Activated CD8-positive, alpha-beta memory T cell treated with anti-CD3 and anti-CD28 coated beads, Interleukin-2, amount 50 U/mL, for 24 hours (primary cell): ENCODE results near the gene UGGT1.
"Not testable (repeated sequence)": the region's sequence is repeated elsewhere in the genome, so short reads cannot be mapped to it uniquely, and the experiment has no call there.

Experiments
- DNase-seq: peaks from one replicate; pipeline ENCODE4 v3.0.0-alpha.2; 2020; ENCODE audit errors: extremely low read depth

UGGT1 gene

DNA sequence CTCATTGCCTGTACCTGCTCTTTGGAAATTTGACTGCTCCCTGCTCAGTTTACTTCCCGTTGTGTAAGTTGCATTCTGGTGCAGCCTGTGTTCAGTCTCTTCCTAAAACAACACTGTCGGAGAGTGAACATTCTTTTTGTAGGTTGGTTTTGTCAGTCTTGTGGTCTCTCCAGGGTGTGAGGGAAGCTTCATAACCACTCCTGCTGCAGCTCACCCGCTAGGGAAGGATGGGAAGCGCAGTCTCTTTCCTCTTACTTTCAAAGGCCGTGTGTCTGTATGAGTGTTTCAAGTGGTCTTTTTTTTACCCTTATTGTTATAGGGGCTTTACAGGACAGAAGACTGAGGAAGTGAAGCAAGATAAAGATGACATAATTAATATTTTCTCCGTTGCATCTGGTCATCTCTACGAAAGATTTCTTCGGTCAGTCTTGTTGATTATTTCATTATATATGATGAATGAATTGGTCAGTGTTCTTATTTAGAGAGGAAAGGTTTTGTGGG, 87.2 kb downstream of the UGGT1 start:
- DNase-seq = no peak

DNA sequence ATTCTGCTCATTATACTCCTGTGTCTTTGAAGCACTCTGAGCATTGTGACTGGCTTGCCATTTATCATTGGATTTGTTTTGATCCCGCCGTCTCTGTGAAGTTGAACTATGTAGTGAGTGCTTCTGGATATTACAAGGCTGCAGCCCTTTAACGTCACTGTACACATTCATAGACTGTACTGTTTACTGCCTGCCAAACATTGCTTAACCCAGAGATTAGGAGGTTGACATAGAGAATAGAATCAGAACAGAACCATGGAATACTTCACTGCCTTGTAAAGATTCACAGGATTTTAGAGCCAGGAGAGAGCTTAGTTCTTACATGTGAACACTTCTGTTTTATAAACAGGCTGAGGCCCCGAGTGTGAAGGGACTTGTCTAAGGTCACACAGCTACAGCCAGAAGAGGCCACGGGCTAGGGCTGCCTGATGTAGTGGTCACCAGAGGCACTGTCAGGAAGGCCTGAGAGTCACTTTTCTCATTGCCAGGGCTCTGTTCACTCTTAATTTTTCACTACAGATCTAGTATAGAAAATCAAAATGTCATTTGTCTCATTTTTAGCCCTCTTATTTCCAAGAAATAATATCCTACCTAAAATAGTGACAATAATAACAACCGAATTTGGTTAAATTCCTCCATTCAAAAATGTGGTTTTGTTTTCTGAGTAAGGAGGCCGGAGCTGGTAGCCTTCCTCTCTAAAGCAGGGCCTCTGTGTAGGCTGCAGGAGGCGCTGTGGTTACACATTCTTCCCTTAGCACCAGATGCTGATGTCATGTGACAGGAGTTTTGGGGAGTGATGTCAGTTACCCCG, 87.9 kb downstream of the UGGT1 start:
- peak; percentile 6 for DNase-seq

DNA sequence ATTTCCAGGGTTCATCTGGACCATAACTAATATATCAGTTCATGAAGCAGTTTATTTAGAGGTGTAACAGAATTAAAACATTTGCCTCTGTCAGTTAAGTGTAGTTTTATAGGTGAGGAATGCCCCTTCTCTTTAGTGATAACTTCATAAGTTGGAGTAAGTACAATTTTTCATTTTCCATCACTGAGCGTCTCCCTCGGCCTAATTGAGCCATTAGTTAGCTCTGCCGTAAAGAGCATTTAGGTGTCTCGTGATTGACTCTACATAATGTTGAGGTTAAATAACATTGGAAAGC, 88.4 kb downstream of the UGGT1 start:
- no peak for DNase-seq

DNA sequence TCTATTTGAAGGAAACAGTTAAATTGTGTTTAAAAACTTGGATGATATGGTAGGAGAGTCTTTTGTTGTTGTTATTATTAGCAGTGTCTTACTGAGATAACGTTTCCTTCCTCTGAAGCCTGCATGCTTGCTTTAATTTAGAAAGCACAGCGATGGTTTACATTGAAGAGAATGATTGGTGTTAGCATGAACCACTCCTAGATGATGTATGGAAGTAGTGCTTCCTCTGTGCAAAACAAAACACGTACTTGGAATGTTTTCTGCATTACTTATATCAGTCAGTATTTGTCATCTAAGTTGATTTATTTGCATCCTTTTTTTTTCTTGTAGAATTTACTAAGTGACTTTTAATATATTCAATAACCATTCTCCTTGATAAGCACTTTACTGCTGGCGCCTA, 89.0 kb downstream of the UGGT1 start:
- DNase-seq = no peak

GRCh38 chr2:128185576-128185975, 94.6 kb downstream of the UGGT1 start:
- no peak for DNase-seq

- no peak for DNase-seq
Measured at GRCh38 chr2:128187032-128187654, 96.1 kb downstream of the UGGT1 start.

GRCh38 chr2:128195435-128195984, 104.5 kb downstream of the UGGT1 start:
- no peak for DNase-seq

DNA sequence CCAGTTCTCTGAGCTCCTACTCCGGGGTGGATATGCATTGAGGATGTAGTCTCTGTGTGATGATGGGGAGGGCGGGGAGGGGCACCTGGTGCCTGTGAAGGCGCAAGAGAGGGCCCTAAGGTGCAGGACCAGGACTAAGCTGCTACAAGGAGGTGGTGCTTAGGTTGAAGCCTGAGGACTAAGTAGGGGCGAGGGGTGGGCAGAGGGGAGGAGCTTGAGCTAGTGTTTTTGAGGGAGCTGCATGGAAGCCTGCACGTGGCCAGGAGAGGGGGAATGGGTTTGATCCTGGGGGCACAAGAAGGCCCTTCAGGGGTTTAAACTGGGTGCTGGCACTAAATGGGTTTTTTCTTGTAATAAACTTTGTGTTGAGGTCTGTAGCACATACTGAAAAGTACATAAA, 105.0 kb downstream of the UGGT1 start:
- DNase-seq = no peak

DNA sequence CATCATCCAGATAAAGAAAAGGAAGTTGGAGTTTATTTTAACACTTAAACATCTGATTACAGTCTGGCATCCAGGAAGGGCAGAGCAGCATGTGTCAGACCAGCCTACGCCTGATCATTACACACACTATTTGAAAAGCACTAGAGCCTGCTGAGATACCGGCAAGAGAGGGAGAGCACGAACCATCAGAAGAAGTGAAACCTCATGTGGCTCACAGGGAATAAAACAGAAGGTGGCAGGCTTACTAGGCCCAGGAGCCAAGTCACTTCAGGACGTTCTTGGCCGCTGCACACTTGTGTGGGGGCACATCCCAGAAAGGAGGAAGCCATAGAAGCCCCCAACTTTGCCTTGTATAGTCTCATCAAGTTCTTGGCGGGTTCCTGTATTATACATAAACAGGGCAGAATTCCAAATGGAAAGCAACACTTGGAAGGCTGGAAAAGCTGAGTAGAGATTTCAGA, 105.5 kb downstream of the UGGT1 start:
- no peak for DNase-seq

DNA sequence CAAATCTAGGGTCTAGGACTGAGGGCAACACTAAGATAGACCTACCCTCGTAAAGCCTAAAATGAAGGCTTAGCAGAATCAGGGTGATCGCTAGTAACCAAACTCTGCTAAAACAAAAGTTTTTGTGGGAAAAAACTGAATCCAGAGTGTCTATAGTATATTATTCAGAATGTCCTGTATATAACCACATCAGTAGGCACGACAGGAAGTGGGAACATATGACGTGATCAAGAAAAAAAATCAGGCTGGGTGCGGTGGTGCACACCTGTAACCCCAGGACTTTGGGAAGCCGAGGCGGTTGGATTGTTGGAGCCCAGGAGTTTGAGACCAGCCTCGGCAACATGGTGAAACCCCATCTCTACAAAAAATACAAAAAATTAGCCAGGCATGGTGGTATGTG, 106.1 kb downstream of the UGGT1 start:
- DNase-seq = no peak

DNA sequence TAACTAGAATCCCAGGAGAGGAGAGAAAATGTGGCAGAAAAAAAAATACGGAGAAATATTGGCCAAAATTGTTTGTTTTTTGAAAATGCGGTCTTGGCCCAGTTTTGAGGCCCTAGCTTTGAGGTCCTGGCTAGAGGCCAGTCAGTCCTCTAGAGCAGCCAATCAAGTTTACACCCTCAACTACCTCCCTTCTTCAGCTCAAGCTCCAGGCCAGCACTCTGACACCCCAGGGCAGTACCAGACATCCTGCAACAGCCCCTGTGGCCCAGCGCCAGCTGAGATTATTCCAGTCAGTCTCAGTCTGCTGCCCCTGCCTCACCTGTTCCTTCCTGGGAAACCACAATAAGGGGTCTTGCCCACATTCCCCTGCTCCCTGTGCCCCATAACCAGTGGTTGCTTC, 107.7 kb downstream of the UGGT1 start:
- DNase-seq = no peak

- DNase-seq = no peak
Measured at GRCh38 chr2:128199141-128199540, 108.1 kb downstream of the UGGT1 start.

DNA sequence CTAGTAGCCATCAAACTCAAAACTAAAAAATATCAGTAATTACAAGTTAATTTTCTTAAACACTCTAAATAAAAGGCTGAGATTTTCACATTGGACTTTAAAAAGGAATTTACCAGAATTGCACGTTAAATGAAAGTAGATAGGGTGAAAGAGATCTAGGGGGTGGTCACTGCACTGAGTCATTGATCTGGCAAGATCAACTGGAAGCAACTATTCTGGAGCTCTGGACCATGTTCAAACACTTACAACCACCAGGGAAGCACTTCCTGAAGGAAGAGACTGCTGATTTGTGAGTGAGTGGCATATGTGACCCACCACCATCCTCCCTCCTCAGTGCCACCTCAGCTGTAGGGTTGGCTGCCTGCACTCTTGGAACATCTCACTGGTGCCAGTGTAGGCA, 111.8 kb downstream of the UGGT1 start:
- no peak for DNase-seq

DNA sequence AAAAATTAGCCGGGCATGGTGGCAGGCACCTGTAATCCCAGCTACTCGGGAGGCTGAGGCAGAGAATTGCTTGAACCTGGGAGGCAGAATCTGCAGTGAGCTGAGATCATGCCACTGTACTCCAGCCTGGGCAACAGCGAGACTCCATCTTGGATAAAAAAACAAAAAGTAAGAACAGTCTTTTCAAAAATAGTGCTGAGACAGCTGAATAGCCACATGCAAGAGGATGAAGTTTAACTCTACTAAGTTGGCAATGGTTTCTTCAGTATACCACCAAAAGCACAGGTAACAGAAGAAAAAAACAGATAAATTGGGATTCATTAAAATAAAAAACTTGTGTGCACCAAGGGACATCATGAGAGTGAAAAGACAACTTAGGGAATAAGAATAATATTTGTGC, 115.2 kb downstream of the UGGT1 start:
- DNase-seq = no peak

- no peak for DNase-seq
Measured at GRCh38 chr2:128208023-128208422, 117.0 kb downstream of the UGGT1 start.

- not testable (repeated sequence) for DNase-seq
Measured at GRCh38 chr2:128208631-128209324, 117.8 kb downstream of the UGGT1 start.

GRCh38 chr2:128214251-128214650, 123.3 kb downstream of the UGGT1 start:
- no peak for DNase-seq

GRCh38 chr2:128214866-128215460, 124.0 kb downstream of the UGGT1 start:
- DNase-seq = no peak

- no peak for DNase-seq
Measured at GRCh38 chr2:128215897-128216642, 125.1 kb downstream of the UGGT1 start.

GRCh38 chr2:128217671-128218070, 126.7 kb downstream of the UGGT1 start:
- no peak for DNase-seq

GRCh38 chr2:128219891-128220290, 128.9 kb downstream of the UGGT1 start:
- DNase-seq = no peak
